Neural progenitor cell (in vitro differentiated cells): Measurements from ENCODE around the gene ANKS3. TPM values are rescaled to one million over a fixed set of nuclear protein-coding genes. Genes with fewer than 3 reads are reported as not detected.

Experiments used
- DNase-seq: peaks from one replicate; pipeline ENCODE4 v3.0.0-alpha.2; 2016; ENCODE audit warnings: low spot score
- H2AFZ ChIP-seq: fragments of 200-600 bp; sonication (generic); replicated peaks from 2 replicates; pipeline ENCODE4 v1.6.1; 2016; ENCODE audit warnings: antibody characterized with exemption
- H3F3A ChIP-seq: fragments of 200-600 bp; sonication (generic); 2 replicates; pipeline ENCODE4 v1.6.1; 2016; ENCODE audit warnings: antibody characterized with exemption, low read depth
- H3K27ac ChIP-seq: fragments of 200-600 bp; sonication (generic); 2 replicates; pipeline ENCODE4 v1.5.1; 2016; ENCODE audit warnings: mild to moderate bottlenecking
- H3K27me3 ChIP-seq: fragments of 200-600 bp; sonication (generic); 2 replicates; pipeline ENCODE4 v1.6.1; 2016; ENCODE audit warnings: mild to moderate bottlenecking, moderate library complexity
- H3K36me3 ChIP-seq: fragments of 200-600 bp; sonication (generic); 2 replicates; pipeline ENCODE4 v1.5.1; 2016
- H3K4me1 ChIP-seq: fragments of 200-600 bp; sonication (generic); 2 replicates; pipeline ENCODE4 v1.6.1; 2016; ENCODE audit warnings: mixed run types
- H3K4me2 ChIP-seq: fragments of 200-600 bp; sonication (generic); 2 replicates; pipeline ENCODE4 v1.6.1; 2016
- H3K4me3 ChIP-seq: fragments of 200-600 bp; sonication (generic); 2 replicates; pipeline ENCODE4 v1.5.1; 2016
- H3K79me2 ChIP-seq: fragments of 200-600 bp; sonication (generic); 2 replicates; pipeline ENCODE4 v1.6.1; 2016; ENCODE audit warnings: low read depth
- H3K9ac ChIP-seq: fragments of 200-600 bp; sonication (generic); 2 replicates; pipeline ENCODE4 v1.6.1; 2016
- H3K9me3 ChIP-seq: fragments of 200-600 bp; sonication (generic); 2 replicates; pipeline ENCODE4 v1.5.1; 2016; ENCODE audit warnings: low read depth
- H4K20me1 ChIP-seq: fragments of 200-600 bp; sonication (generic); 2 replicates; pipeline ENCODE4 v1.6.1; 2016; ENCODE audit warnings: low read depth
- H3K27ac Mint-ChIP-seq: 3 replicates; pipeline ENCODE4 v1.8.0; 2021; ENCODE audit warnings: mixed read lengths
- H3K27me3 Mint-ChIP-seq: 2 replicates; pipeline ENCODE4 v1.8.0; 2022; ENCODE audit warnings: low read depth, mild to moderate bottlenecking, inconsistent platforms, moderate library complexity, mixed read lengths; ENCODE audit not compliant: insufficient read depth
- H3K36me3 Mint-ChIP-seq: 3 replicates; pipeline ENCODE4 v1.8.0; 2021; ENCODE audit warnings: mixed read lengths
- H3K4me1 Mint-ChIP-seq: 3 replicates; pipeline ENCODE4 v1.8.0; 2021; ENCODE audit warnings: mixed read lengths
- H3K4me3 Mint-ChIP-seq: 3 replicates; pipeline ENCODE4 v1.8.0; 2021; ENCODE audit warnings: mild to moderate bottlenecking, moderate library complexity, mixed read lengths
- H3K9me3 Mint-ChIP-seq: 3 replicates; pipeline ENCODE4 v1.8.0; 2020; ENCODE audit warnings: mixed read lengths
- CTCF ChIP-seq: fragments of 200-600 bp; sonication (generic); IDR thresholded peaks from 2 replicates; pipeline ENCODE4 v1.5.1; 2017; ENCODE audit warnings: antibody characterized with exemption, mild to moderate bottlenecking
- EZH2 ChIP-seq: fragments of 200-600 bp; sonication (generic); IDR thresholded peaks from 2 replicates; pipeline ENCODE4 v1.6.1; 2017; ENCODE audit warnings: antibody characterized with exemption, mild to moderate bottlenecking, moderate library complexity
- EZH2phosphoT487 ChIP-seq: fragments of 200-600 bp; sonication (generic); IDR thresholded peaks from 2 replicates; pipeline ENCODE4 v1.6.1; 2017; ENCODE audit warnings: antibody characterized with exemption
- total RNA-seq: library from RNA; depleted of rRNA; stranded (reverse); fragments of >200 nt; gene quantifications from 2 replicates; pipeline ENCODE4 v1.2.3, GENCODE V29; 2015; ENCODE audit warnings: low replicate concordance

ANKS3 gene
- total RNA-seq, 1 donor from 2014 or later: 20.6 TPM

GRCh38 chr16:4746215-4746614, 12.1 kb upstream of the ANKS3 start:
- Histone ChIP-seq H3K27me3 (no peaks in the 10 kb centered on the region), H4K20me1 (no peaks in the 10 kb centered on the region), H3F3A (peaks cover 30% of the 10 kb centered on the region), H3K79me2 (no peaks in the 10 kb centered on the region), H3K36me3 (no peaks in the 10 kb centered on the region), H3K4me3 (no peak overlapping the region), H3K4me2 (no peak overlapping the region), H3K9me3 (no peaks in the 10 kb centered on the region), H2AFZ (no peak overlapping the region), H3K4me1 (peaks cover 20% of the 10 kb centered on the region), H3K27ac (no peak overlapping the region), H3K9ac (no peak overlapping the region)
- H3K27me3 Mint-ChIP-seq: peaks cover 10% of the 10 kb centered on the region
- H3K36me3 Mint-ChIP-seq: no peaks in the 10 kb centered on the region
- H3K4me3 Mint-ChIP-seq: no peak overlapping the region
- H3K4me1 Mint-ChIP-seq: peaks cover 5% of the 10 kb centered on the region
- H3K27ac Mint-ChIP-seq: peak overlapping the region; percentile 46
- no peaks in the 10 kb centered on the region for H3K9me3 Mint-ChIP-seq
- DNase-seq: no peak
- TF ChIP-seq EZH2: no peak
- no peak for TF ChIP-seq CTCF
- no peak for TF ChIP-seq EZH2phosphoT487

DNA sequence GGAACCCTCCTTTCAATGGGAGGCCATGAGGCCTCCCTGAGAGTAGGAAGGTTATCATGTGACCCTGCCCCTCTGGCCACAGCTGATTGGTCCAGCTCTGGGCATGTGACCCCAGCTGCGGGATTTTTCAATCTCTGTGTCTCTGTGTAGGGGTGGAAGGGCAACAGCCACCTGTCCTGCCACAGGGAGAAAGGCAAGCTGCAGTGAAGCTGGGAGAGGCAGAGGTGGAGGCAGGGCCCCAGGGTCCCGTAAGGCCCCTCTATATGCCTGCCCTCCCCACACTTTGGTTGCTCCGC, 11.2 kb upstream of the ANKS3 start:
- Histone ChIP-seq H3K9me3 (no peaks in the 10 kb centered on the region), H3K4me3 (no peak overlapping the region), H3K27me3 (no peaks in the 10 kb centered on the region), H3F3A (peaks cover 30% of the 10 kb centered on the region), H4K20me1 (no peaks in the 10 kb centered on the region), H3K9ac (no peak overlapping the region), H3K4me1 (peaks cover 20% of the 10 kb centered on the region), H3K36me3 (no peaks in the 10 kb centered on the region), H3K27ac (no peak overlapping the region), H3K4me2 (no peak overlapping the region), H3K79me2 (no peaks in the 10 kb centered on the region), H2AFZ (no peak overlapping the region)
- no peak for TF ChIP-seq EZH2phosphoT487
- no peak for TF ChIP-seq CTCF
- TF ChIP-seq EZH2: no peak
- Mint-ChIP-seq H3K36me3 (no peaks in the 10 kb centered on the region), H3K4me1 (peaks cover 5% of the 10 kb centered on the region), H3K4me3 (no peak overlapping the region), H3K9me3 (no peaks in the 10 kb centered on the region), H3K27me3 (peaks cover 10% of the 10 kb centered on the region), H3K27ac (no peak overlapping the region)
- DNase-seq: no peak

- no peak overlapping the region for H3K4me3 ChIP-seq
- Mint-ChIP-seq H3K9me3 (no peaks in the 10 kb centered on the region), H3K27ac (no peak overlapping the region), H3K27me3 (peaks cover 11% of the 10 kb centered on the region), H3K36me3 (no peaks in the 10 kb centered on the region), H3K4me1 (peaks cover 5% of the 10 kb centered on the region), H3K4me3 (no peak overlapping the region)
- H2AFZ ChIP-seq: no peak overlapping the region
- no peaks in the 10 kb centered on the region for H3K79me2 ChIP-seq
- TF ChIP-seq CTCF (no peak), EZH2 (no peak), EZH2phosphoT487 (no peak)
- peaks cover 30% of the 10 kb centered on the region for H3F3A ChIP-seq
- H3K27me3 ChIP-seq: no peaks in the 10 kb centered on the region
- no peaks in the 10 kb centered on the region for H3K9me3 ChIP-seq
- DNase-seq: no peak
- no peak overlapping the region for H3K9ac ChIP-seq
- no peak overlapping the region for H3K27ac ChIP-seq
- H3K36me3 ChIP-seq: no peaks in the 10 kb centered on the region
- peaks cover 20% of the 10 kb centered on the region for H3K4me1 ChIP-seq
- no peaks in the 10 kb centered on the region for H4K20me1 ChIP-seq
- no peak overlapping the region for H3K4me2 ChIP-seq
These were observed 10.6 kb upstream of the ANKS3 start for GRCh38 chr16:4744555-4745273.
